PC-3 (cell line): ENCODE results near the gene LGALS9. TPM values are rescaled to one million over a fixed set of nuclear protein-coding genes. Genes with fewer than 3 reads are reported as not detected.

Source experiments
- total RNA-seq: library from RNA; depleted of rRNA; stranded (reverse); fragments of >200 nt; gene quantifications from 2 replicates; pipeline ENCODE4 v1.2.3, GENCODE V29; 2014; rRNA removed

The LGALS9 gene
- total RNA-seq, 1 experiment from 2014 or later: 1.1 TPM

Other genes starting within 250 kb of the LGALS9 start
- 1.0 and 5.8 TPM in 2 replicates for gene KSR1, start 174.7 kb upstream of the LGALS9 start, total RNA-seq
- not detected in 2 replicates for gene NOS2, start 169.3 kb downstream of the LGALS9 start, total RNA-seq